ENCODE results near the gene SLC22A1. TPM values are rescaled to one million over a fixed set of nuclear protein-coding genes. Genes with fewer than 3 reads are reported as not detected.

SLC22A1 gene
- total RNA-seq, 3 donors from 2014 or later, result 0.98 to 3.2 (median 1.3) TPM

DNA sequence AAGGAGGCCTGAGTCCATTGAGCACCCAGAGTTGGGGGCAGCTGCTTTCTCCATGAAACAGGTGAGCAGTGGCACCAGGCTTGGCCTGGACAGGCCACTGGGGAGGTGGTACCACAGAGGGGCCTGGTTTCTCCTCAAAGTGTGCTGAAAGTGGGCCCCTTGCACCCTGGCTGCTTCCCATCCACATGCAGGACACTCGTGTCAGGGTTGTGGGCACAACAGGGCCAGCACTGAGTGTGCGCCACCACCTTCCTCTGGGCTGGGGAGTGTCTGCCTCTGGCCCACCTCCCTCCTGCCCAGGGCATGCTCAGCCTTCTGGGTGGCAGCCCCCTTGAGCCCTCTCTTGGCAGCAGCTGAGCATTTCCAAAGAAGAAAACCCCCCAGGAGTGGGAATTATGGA is 5.2 kb upstream of the SLC22A1 start:
- intact Hi-C loops (cut with DNase I; ENCODE audit: low total_unique reads), result no loop called here
- Histone ChIP-seq H3K4me3 (no peak overlapping the region), H3K27me3 (no peaks in the 10 kb centered on the region), H3K4me1 (no peaks in the 10 kb centered on the region), H3K36me3 (no peaks in the 10 kb centered on the region), H3K9me3 (no peaks in the 10 kb centered on the region), H3K27ac (no peak overlapping the region)
- no peak for DNase-seq (ENCODE audit: low spot score in 2 of 2)
- TF ChIP-seq POLR2AphosphoS5 (IDR thresholded peaks at IDR 0.05), result no peak
- TF ChIP-seq POLR2A (IDR thresholded peaks at IDR 0.05), result no peak
- TF ChIP-seq, protein P1, sequence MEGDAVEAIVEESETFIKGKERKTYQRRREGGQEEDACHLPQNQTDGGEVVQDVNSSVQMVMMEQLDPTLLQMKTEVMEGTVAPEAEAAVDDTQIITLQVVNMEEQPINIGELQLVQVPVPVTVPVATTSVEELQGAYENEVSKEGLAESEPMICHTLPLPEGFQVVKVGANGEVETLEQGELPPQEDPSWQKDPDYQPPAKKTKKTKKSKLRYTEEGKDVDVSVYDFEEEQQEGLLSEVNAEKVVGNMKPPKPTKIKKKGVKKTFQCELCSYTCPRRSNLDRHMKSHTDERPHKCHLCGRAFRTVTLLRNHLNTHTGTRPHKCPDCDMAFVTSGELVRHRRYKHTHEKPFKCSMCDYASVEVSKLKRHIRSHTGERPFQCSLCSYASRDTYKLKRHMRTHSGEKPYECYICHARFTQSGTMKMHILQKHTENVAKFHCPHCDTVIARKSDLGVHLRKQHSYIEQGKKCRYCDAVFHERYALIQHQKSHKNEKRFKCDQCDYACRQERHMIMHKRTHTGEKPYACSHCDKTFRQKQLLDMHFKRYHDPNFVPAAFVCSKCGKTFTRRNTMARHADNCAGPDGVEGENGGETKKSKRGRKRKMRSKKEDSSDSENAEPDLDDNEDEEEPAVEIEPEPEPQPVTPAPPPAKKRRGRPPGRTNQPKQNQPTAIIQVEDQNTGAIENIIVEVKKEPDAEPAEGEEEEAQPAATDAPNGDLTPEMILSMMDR (IDR thresholded peaks at IDR 0.05), result no peak

DNA sequence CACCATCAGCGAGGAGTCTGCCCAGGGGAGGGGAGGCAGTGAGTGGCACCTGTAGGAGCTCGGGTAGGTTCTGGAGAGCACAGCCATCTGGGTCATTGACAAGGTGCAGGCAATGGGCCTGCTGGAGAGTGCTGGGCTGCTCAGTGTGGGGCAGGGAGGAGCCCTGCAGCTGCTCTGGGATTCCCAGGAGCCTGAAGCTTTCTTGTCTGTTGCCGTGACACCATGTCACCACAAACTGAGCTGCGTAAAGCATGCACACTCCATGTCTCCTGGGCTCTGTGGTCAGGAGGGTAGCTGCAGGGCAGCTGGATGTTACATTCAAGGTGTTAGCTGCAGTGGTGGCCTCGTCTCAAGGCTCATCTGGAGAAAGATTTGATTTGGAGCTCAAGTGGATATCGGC is 4.5 kb upstream of the SLC22A1 start:
- no peaks in the 10 kb centered on the region for H3K9me3 ChIP-seq
- DNase-seq (ENCODE audit: low spot score in 2 of 2), result no peak

DNA sequence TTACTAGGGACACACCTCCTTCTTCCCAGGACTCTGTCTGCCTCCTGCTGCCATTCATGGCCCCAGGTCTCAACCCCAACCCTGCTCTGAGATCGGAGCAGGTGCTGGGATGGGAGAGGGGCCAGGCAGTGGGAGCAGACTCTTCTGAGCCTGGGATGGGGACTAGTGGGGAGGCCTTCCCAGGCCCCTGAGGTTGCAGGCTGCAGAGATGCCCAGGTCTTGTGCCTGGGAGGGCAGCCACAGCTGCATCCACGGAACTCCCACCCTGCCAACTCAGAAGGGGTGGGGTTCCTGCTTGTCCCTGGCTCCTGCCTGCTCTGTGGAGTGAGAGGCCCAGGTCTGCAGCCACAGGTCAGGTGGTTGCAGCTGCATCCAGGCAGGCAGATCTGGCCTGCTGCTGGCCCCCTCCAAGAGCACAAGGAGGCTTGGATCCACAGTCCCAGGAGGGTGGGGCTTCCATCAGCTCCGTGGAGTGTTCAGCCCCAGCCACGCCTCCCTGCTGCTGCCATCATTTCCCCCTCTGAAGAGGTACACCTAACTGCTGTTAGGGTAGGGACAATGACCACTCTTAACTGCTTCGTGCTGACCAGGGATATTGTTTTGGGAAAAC is 2.9 kb upstream of the SLC22A1 start:
- no peaks in the 10 kb centered on the region for H3K36me3 ChIP-seq
- H3K27ac ChIP-seq, result no peak overlapping the region
- H3K9me3 ChIP-seq, result no peaks in the 10 kb centered on the region
- TF ChIP-seq POLR2A (IDR thresholded peaks at IDR 0.05) (no peak), POLR2AphosphoS5 (IDR thresholded peaks at IDR 0.05) (no peak)
- TF ChIP-seq, protein P1 (IDR thresholded peaks at IDR 0.05), result no peak
- H3K27me3 ChIP-seq, result no peaks in the 10 kb centered on the region
- H3K4me1 ChIP-seq, result no peaks in the 10 kb centered on the region
- no peak for DNase-seq (ENCODE audit: low spot score in 2 of 2)
- intact Hi-C loops (cut with DNase I; ENCODE audit: low total_unique reads), result no loop called here
- no peak overlapping the region for H3K4me3 ChIP-seq

More for the DNA sequence above, 4.5 kb upstream of the SLC22A1 start:
- intact Hi-C loops (cut with DNase I; ENCODE audit: low total_unique reads), result no loop called here
- no peaks in the 10 kb centered on the region for H3K36me3 ChIP-seq
- H3K27me3 ChIP-seq, result no peaks in the 10 kb centered on the region
- no peak overlapping the region for H3K27ac ChIP-seq
- no peak for TF ChIP-seq POLR2AphosphoS5 (IDR thresholded peaks at IDR 0.05)
- TF ChIP-seq, protein P1 (IDR thresholded peaks at IDR 0.05), result no peak
- TF ChIP-seq POLR2A (IDR thresholded peaks at IDR 0.05), result no peak
- no peak overlapping the region for H3K4me3 ChIP-seq
- no peaks in the 10 kb centered on the region for H3K4me1 ChIP-seq

DNA sequence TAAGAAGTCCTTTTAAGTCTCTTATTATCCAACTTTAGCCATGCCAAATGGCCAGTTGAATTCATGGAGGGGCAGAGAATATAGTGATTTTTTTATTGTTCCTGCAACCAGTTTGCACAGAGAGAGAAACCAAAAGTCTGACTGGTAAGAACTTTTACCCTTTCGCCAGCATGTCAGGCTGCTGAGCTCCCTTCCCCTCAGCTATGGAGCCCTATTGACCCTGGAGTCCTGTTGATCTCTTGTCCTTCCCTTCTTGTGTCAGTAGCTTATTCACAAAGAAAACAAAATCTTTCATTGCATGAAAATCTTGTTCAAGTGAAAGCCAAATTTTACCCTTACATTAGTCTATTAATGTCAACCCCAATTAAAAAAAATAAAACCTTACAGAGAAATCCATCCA is 1.5 kb upstream of the SLC22A1 start:
- TF ChIP-seq, protein P1 (IDR thresholded peaks at IDR 0.05), result no peak
- TF ChIP-seq POLR2A (IDR thresholded peaks at IDR 0.05), result no peak
- no peak for TF ChIP-seq POLR2AphosphoS5 (IDR thresholded peaks at IDR 0.05)
- Histone ChIP-seq H3K4me3 (no peak overlapping the region), H3K4me1 (no peaks in the 10 kb centered on the region), H3K9me3 (no peaks in the 10 kb centered on the region), H3K27me3 (no peaks in the 10 kb centered on the region), H3K27ac (no peak overlapping the region), H3K36me3 (no peaks in the 10 kb centered on the region)
- intact Hi-C loops (cut with DNase I; ENCODE audit: low total_unique reads), result no loop called here
- DNase-seq (ENCODE audit: low spot score in 2 of 2), result no peak

DNA sequence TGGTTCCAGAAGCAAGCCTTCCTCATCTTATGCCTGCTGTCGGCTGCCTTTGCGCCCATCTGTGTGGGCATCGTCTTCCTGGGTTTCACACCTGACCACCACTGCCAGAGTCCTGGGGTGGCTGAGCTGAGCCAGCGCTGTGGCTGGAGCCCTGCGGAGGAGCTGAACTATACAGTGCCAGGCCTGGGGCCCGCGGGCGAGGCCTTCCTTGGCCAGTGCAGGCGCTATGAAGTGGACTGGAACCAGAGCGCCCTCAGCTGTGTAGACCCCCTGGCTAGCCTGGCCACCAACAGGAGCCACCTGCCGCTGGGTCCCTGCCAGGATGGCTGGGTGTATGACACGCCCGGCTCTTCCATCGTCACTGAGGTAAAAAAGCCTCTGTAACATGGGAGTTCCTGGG is 366 bp downstream of the SLC22A1 start:
- Histone ChIP-seq H3K27ac (no peak overlapping the region), H3K36me3 (no peaks in the 10 kb centered on the region), H3K9me3 (no peaks in the 10 kb centered on the region), H3K4me3 (no peak overlapping the region), H3K4me1 (no peaks in the 10 kb centered on the region), H3K27me3 (no peaks in the 10 kb centered on the region)
- intact Hi-C loops (cut with DNase I; ENCODE audit: low total_unique reads), result no loop called here
- DNase-seq (ENCODE audit: low spot score in 2 of 2), result no peak
- TF ChIP-seq POLR2A (IDR thresholded peaks at IDR 0.05) (no peak), POLR2AphosphoS5 (IDR thresholded peaks at IDR 0.05) (no peak)
- TF ChIP-seq, protein P1 (IDR thresholded peaks at IDR 0.05), result no peak

All from breast epithelium (tissue), 4 donors.